Medulla oblongata (tissue), 1 donor: ENCODE results near the gene SEC61A2.
A peak's percentile ranks its signal among the peaks of the same experiment; 100 is the strongest.
"Not testable (repeated sequence)": the region's sequence is repeated elsewhere in the genome, so short reads cannot be mapped to it uniquely, and the experiment has no call there.

Experiments
- DNase-seq: peaks from one replicate; pipeline ENCODE4 v3.0.0-alpha.2; 2015; ENCODE audit errors: extremely low spot score

Gene SEC61A2

DNA sequence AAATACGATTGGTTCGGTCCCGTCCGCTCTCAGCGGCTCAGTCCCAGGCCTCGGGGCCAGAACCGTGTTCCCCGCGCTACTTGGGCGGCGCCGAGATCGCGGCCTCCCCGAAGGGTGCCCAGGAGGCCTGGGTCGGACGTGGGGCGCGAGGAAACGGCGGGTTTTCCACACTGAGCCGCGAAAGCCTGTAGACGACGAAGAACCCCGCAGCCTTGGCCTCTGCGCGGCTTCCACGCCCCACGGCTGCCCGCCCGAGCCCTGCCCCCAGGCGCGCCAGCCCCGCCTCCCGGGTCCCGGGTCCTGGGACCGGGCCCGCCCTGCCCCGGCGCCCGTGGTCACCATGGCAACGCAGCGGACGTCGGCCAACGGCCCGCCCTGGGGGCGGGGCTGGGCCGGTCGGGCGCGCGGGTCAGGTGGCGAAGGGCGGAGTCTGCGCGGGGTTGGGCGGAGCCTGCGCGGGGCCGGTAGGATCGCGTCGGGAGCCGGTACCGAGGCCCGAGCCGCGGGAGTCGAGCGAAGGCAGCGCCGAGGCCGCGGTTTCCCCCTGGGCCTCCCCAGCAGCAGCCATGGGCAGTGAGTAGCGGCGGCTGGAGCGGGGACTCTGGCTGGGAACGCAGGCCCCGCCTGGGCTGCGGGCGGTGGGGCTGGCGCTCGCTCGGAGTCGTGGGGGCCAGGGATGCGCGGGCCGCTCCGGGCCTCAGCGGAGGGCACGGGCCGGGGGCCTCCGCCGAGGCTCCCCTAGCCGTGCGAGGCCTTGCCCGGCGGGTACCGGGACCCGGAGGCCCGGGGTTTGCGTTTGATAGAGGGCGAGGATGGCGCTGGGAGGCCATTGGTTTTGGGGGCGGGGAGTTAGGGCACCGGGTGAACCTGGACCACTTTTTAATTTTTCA, at the start of gene SEC61A2:
SEC61A2 (plus strand) TSS at position 456 of the 890 bp plus-strand sequence; CDS start at position 567, 111 bp downstream.
- DNase-seq, result peak; percentile 97

DNA sequence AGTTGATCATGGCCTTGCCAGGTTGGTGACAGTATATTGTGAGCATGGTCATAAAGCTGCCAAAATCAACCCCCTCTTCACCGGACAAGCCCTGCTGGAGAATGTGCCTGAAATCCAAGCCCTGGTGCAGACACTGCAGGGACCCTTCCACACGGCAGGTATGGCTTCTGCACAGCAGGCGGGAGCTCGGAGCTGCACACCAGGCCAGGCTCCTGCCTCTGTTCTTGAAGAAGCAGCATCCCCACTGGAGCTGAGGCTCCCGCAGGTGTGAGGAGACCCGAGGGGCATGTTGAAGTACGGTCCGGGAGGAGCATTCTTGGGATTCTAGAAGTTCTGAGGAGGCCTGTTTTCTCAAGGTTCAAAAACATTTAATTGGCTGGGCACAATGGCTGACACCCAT, 48.0 kb upstream of the SEC61A2 start:
- no peak for DNase-seq

DNA sequence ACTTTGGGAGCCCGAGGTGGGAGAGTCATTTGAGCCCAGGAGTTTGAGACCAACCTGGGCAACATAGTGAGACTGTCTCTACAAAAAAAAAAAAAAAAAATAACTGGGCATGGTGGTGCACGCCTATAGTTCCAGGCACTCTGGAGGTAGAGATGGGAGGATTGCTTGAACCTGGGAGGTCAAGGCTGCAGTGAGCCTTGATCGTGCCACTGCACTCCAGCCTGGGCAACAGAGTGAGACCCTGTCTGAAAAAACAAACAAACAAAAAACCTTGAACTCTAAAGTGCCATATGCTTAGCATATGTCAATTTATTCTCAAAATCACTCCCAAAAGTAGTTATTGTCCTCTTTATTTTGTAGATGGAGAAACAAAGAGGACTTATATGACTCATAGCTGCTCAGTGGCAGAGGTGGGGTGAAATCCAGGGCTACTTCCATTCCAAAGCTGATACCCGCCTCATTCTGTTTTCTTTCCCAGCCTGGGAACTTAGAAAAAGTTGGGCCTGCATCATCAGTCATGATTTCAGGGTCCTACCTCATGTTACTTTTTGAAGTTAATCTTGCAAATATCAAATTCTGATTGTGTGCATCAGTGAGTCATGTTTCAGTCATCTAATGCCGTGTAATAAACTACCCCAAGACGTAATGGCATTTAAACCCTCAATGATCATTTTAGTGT, 47.5 kb upstream of the SEC61A2 start:
- DNase-seq, result no peak

DNA sequence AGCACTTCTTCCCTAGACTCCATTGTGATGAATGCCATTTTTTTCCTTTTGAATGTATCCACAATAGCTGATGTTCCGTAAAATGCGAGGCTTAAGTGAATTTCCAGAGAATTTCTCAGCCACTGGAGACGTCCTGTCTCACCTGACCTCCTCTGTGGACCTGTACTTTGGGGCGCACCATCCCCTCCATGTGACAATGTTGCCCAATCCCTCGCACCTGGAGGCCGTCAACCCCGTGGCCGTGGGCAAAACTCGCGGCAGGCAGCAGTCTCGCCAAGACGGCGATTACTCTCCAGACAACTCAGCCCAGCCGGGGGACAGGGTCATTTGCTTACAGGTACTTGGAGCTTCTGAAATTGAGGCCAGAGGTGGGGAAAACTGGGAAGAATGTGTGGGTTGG, 40.6 kb upstream of the SEC61A2 start:
- DNase-seq, result no peak

DNA sequence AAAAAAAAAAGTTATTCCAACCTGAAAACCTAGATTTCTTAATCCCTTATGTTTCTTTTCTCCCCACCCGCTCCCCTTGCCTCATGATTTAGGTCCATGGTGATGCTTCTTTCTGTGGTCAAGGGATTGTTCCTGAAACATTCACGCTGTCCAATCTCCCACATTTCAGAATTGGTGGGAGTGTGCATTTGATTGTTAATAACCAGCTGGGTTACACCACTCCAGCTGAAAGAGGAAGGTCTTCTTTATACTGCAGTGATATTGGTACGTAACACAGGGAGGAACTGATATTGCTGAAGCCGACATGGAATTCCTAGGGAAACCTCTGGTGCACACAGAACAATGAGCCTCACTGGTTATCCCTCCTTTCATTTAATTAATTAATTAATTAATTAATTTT, 38.1 kb upstream of the SEC61A2 start:
- no peak for DNase-seq

DNA sequence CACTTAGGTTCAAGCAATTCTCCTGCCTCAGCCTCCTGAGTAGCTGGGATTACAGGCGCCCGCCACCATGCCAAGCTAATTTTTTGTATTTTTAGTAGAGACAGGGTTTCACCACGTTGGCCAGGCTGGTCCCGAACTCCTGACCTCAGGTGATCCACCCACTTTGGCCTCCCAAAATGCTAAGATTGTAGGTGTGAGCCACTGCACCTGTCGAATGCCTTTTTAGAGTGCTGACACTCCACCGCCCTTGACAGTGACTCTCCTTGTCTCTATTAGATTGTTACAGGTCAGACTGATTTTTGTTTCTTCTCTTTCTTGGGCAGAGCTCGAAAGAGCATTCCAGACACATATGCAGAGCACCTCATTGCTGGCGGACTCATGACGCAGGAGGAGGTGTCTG, 32.1 kb upstream of the SEC61A2 start:
- DNase-seq, result not testable (repeated sequence)

DNA sequence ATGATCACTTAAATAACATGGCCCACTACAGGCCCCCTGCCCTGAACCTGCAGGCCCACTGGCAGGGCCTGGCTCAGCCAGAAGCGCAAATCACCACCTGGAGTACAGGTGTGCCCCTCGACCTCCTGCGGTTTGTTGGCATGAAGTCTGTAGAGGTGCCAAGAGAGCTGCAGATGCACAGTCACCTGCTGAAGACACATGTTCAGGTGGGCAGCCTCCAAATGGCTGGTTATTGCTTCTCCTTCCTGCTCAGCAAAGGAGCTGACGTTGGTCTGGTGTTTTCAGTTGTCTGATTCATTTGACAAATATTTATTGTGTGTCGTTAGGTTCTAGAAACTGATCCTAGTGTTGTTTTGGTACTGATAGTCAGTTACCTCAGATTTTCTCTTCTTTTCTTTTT, 31.7 kb upstream of the SEC61A2 start:
- DNase-seq, result no peak

DNA sequence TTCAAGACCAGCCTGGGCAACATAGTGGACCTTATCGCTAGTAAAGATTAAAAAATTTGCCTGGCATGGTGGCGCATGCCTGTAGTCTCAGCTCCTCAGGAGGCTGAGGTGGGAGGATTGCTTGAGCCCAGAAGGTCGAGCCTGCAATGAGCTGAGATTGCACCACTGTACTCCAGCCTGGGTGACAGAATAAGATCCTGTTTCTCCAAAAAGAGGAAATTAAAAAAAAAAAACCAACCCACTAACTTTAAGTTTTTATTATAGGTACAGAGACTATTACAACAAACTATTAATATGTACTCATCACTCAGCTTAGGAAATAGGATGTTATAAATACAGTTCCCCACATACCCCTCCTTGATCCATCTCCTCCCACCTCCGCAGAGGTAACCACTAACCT, 30.5 kb upstream of the SEC61A2 start:
- no peak for DNase-seq

DNA sequence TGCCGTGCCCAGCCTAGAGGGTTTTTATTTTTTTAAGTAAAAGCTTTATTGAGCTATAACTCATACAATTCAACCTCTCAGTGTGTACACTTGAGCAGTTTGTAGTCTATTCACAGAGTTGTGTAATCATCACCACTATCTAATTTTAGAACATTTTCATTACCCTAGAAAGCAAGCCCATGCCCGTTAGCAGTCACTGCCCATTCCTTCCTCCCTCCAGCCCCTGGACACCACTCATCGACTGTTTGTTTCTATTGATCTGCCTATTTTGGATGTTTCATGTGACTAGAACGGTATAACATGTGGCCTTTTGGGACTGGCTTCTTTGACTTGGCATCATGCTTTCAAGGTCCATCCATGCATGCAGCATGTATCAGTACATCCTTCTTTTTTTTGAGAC, 25.7 kb upstream of the SEC61A2 start:
- peak; percentile 30 for DNase-seq

DNA sequence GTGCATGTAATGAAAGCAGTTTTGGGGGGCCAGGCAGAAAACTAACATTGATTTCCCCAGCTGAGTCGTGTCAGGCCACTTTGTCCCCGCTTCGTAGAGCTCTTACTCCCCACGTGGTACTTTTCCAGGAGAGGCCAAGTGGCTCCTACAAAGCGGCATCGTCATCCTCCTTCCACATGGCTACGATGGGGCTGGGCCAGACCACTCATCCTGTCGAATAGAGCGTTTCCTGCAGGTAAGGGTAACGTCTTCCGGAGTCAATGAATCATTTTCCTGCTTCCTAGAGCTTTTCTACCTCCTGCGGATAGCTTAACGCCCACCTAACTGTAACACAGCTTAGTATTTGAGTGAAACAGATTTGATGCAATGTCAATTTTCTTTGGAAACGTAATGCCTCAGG, 21.7 kb upstream of the SEC61A2 start:
- DNase-seq, result no peak

DNA sequence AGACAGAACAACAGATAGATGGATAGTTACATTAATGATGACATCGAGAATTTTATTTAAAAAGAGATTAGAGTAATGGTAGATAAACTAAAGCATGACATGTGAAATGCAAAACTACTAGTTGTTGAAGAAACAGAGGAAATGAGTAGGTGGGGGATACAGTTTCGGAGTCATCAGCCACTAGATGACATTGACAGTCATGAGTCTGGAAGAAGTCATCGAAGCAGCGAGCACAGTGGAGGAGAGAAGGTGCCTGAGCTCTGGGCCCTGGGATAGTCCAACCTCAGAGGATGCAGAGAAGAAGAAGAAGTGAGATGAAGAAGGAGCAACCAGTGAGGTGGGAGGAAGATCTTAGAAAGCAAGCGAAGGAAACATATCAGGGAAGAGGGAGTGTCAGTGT, 20.2 kb upstream of the SEC61A2 start:
- no peak for DNase-seq

DNA sequence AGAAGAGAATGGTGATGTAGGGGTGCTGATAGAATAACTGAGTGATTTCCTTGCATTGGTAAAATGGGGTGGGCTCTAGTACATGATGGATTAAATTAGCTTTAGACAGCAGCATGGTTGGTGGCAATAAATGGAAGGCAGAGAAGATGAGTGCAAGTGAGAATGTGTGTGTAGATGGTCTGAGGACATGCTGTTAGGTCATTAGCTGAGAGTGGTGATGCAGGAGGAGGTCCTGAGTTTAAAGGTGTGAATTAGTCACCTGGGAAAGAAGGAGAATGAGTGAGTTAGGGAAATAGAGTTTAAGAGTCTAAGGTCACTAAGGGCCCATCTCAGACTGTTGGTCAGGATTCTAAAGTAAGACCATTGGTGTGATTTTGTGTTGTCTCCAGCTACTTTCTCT, 17.9 kb upstream of the SEC61A2 start:
- DNase-seq, result no peak

DNA sequence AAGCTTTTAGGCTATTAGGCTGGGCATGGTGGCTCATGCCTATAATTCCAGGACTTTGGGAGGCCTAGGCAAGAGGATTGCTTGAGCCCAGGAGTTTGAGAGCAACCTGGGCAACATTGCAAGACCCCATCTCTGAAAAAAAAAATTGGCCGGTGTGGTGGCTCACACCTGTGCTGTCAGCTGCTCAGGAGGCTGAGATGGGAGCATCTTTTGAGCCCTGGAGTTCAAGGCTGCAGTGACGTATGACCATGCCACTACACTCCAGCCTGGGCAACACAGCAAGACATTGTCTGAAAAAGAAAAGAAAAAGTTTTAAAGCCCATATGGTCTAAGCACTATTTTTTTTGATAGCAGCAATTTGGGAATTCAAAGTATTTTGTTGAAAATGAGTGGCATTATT, 15.8 kb upstream of the SEC61A2 start:
- no peak for DNase-seq

DNA sequence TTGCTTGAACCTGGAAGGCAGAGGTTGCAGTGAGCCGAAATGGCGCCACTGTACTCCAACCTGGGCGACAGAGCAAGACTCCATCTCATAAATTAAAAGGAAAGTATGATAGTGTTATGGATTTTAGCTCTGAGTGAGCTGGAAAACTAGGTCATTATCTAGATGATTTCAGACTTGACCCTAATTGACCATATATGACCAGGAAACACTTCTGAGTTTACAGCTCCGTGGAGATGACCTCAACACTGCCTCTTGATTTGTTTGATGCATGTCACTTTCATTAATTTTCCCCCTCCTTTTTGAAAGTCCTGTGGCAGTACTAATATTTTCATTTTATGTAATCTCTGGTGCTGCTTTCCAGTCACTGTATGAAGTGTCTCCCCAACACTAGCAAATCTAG, 7.8 kb upstream of the SEC61A2 start:
- DNase-seq, result no peak

DNA sequence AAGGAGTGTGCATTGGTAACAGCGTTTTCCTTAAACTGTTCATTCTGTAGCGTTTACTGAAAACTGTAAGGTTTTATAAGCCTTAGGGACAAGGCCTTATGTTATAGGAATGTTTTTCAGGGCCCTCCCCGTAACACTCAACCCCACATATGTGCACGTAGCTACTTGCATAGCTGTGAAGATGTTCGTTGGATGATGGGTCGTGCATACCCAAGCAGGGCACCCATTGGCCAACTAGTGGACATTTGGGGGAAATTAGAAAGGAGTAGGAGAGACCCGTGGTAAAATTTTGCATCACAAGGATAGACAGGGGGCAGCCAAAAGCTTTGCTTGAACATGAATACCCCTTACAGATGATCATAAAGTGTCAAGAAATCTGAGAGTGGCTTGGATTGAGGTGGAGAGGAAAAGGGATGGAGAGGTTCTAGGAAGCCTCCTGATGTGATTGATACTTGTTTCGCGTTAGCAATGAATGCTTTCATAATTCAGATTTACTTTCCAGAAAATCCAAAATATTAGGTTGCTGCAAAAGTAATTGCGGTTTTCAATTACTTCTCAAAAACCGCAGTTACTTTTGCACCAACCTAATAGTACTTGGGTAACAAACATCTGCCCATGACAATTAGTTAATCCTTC, 878 bp downstream of the SEC61A2 start:
- DNase-seq, result peak; percentile 82

DNA sequence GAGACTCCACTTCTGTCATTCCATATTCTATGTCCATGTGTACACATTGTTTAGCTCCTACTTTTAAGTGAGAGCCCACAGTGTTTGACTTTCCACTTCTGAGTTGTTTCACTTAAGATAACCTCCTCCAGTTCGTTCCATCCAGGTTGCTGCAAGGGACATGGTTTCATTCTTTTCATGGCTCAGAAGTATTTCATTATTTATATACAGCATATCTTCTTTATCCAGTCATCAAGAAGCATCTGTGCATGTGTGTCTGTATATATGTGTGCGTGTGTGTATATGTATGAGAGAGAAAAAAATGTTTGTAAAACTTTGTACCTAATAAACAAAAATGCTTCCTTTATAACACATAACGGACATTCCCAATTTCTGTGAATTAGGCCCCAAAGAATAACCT, 6.2 kb downstream of the SEC61A2 start:
- DNase-seq, result no peak

DNA sequence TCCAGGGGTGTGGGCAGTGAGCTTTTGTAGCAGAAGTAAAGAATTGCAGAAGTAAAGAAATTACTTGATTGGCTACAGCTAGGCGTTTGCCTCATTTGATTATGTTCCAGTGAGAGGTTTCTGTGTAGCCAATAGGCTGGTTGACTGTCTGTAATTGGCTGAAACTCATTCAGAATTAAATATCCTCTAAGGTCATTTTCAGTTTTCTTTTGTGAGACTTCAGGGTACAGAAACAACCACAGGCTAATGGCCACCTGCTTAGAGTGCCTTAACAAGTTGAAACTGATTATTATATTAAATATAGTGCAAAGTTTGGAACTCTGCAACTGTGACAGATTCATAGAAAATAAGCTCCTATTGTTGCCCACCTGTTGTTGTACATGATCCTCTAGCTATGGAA, 10.6 kb downstream of the SEC61A2 start:
- DNase-seq, result no peak

DNA sequence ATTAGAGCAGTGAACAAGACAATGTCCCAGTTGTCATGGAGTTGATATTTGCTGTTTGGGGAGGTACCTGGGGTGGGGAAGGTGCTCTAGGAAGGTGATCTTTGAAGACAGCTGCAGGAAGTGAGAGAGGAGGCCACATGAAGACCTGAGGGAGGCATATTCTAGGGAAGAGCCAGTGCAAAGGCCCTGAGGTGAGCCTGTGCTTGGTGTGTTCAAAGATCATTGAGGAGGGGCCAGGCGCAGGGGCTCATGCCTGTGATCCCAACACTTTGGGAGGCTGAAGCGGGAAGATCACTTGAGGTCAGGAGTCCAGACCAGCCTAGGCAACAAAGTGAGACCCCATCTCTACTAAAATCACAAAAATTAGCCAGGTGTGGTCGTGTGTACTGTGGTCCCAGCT, 15.1 kb downstream of the SEC61A2 start:
- DNase-seq, result no peak

DNA sequence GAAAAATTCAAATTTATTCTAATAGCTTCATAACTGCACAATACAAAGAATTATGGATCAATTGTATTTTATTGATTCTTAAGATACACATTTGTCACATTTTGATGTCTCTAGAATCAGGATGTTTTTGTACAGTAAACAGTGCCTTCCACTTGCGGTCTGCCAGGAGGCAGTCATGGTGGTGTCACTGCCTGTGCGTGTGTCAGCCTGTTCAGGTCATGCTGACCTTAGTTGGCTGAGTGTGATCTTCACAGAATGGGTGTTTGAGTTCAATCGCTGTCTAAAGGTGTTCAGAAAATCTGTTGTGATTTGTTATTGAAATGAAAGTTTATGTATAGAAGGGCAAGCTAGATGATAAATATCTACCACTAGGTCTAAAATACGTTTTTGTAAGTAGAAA, 20.7 kb downstream of the SEC61A2 start:
- DNase-seq, result no peak

DNA sequence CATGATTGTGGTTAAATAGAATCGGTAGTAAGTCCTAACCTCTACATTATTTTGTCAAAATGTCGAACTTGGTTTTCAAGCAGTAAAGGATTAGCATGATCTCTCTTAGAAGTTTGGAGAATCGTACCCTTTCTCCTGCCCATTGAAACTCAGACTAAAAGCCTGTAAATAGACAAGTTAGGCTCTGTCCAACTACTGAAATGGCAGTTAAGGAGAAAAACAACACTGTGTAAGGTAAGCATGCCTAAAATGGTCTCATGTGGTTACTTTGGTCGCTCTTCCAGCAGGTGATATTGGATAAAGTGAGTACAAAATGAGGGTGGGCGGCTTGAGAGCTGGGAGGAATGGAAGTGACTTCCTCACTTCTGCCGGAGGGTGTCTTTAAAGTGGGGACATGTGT, 25.0 kb downstream of the SEC61A2 start:
- DNase-seq, result no peak

DNA sequence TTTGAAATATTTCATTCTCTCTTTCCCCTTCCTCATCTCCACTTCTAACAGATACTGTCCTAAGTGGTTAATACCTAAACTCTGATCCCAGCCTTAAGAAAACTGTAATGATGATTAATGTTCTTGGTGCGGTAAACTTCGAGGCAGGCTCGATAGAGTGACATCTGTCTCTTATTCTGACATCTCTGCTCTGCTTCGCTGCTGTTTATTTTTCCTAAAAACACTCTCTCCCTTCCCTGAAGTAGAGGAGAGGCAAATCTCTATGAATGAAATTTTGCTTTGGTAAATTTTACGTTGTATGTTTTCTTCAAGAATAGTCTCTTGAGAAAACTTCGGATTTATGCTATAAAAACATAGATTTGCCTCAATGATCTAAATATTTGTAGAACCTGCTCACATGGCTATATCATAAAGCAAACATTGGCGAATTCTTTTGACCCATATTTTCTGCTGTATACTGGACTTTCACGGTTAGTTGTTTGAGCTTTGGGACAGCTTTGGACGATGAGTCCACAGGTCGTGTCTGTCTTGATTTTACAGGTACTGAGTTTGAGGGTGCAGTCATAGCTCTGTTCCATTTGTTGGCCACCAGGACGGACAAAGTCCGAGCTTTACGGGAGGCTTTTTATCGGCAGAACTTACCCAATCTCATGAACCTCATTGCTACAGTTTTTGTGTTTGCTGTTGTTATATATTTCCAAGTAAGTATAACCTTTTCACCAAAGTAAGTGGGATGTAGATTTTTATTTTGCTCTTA, 27.1 kb downstream of the SEC61A2 start:
- DNase-seq, result no peak

DNA sequence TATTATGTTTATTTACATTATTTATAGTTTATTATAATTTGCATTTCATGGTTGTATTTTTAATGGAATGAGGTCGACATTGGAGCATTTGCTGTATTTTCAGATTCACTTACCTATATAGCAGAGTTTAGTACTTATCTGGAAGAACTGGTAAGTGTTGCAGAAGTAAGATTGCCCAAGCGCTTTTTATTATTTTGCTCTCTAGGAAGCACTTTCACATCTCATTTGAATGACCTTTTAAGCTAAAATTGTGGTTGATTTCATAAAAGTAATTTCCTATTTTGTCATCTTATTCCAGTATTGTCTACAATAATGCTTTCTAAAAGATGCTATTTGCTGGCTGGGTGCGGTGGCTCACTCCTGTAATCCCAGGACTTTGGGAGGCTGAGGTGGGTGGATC, 28.6 kb downstream of the SEC61A2 start:
- no peak for DNase-seq
